Natural killer cell (primary cell): ENCODE results near the gene TCF25. TPM values are rescaled to one million over a fixed set of nuclear protein-coding genes. Genes with fewer than 3 reads are reported as not detected.
A peak's percentile ranks its signal among the peaks of the same experiment; 100 is the strongest.

Experiments
- ATAC-seq, 3 donors: fragments of 150-1000 bp in 2 of 3; fragments of 200-7000 bp in 1 of 3; cut with Tn5 transposase; 1 replicate in 1 of 3; 2 replicates in 2 of 3; pipeline ENCODE4 v1.10.0; 2021; ENCODE audit warnings: mild to moderate bottlenecking in 2 of 3, moderate library complexity in 2 of 3
- DNase-seq, 2 donors: peaks; one replicate each; pipeline versions ENCODE4 v3.0.0 to v3.0.0-alpha.2; 2013 to 2021; ENCODE audit warnings: mixed read lengths in 1 of 2
- H3K27ac ChIP-seq: one replicate; pipeline ENCODE4 v1.5.1; 2013; ENCODE audit warnings: mild to moderate bottlenecking, low read length
- H3K27me3 ChIP-seq: one replicate; pipeline ENCODE4 v1.6.1; 2013; ENCODE audit warnings: low read length; ENCODE audit not compliant: control insufficient read depth, insufficient read depth
- H3K36me3 ChIP-seq: one replicate; pipeline ENCODE4 v1.6.1; 2013; ENCODE audit warnings: low read length; ENCODE audit not compliant: control insufficient read depth, insufficient read depth
- H3K4me1 ChIP-seq: one replicate; pipeline ENCODE4 v1.6.1; 2013; ENCODE audit warnings: low read length; ENCODE audit not compliant: control insufficient read depth, insufficient read depth
- H3K4me3 ChIP-seq: one replicate; pipeline ENCODE4 v1.5.1; 2013; ENCODE audit warnings: low read length
- H3K9me3 ChIP-seq: one replicate; pipeline ENCODE4 v1.6.1; 2013; ENCODE audit warnings: low read length; ENCODE audit not compliant: control insufficient read depth, insufficient read depth
- H3K27ac Mint-ChIP-seq, 2 donors: one replicate each; pipeline ENCODE4 v1.8.0; 2022; ENCODE audit warnings: mild to moderate bottlenecking in 2 of 2, mixed read lengths in 2 of 2, moderate library complexity in 1 of 2
- H3K27me3 Mint-ChIP-seq, 2 donors: one replicate each; pipeline ENCODE4 v1.8.0; 2022; ENCODE audit warnings: low read depth in 2 of 2, mixed read lengths in 2 of 2
- H3K36me3 Mint-ChIP-seq: one replicate; pipeline ENCODE4 v1.8.0; 2022; ENCODE audit warnings: mixed read lengths
- H3K4me1 Mint-ChIP-seq, 2 donors: one replicate each; pipeline ENCODE4 v1.8.0; 2022; ENCODE audit warnings: mixed read lengths in 2 of 2
- H3K4me3 Mint-ChIP-seq: one replicate; pipeline ENCODE4 v1.8.0; 2022; ENCODE audit warnings: mild to moderate bottlenecking, moderate library complexity, mixed read lengths
- H3K9me3 Mint-ChIP-seq, 2 donors: one replicate each; pipeline ENCODE4 v1.8.0; 2022; ENCODE audit warnings: mixed read lengths in 2 of 2
- CTCF ChIP-seq: fragments of 200-600 bp; IDR thresholded peaks from one replicate; pipeline ENCODE4 v1.8.0; 2022; ENCODE audit warnings: antibody characterized with exemption
- WGBS: methylation state at CpG from one replicate; pipeline ENCODE4 v1.1.7; 2013; ENCODE audit warnings: missing lambda C conversion rate; ENCODE audit not compliant: insufficient coverage; 5-methylcytosine and 5-hydroxymethylcytosine counted together
- intact Hi-C: fragments of 100-400 bp; cut with micrococcal nuclease; formaldehyde crosslinking; loops from one replicate; pipeline ENCODE4 v1.14.2; 2022
- total RNA-seq, 4 donors: library from RNA; stranded (reverse); fragments of 120-200 nt in 1 of 4; gene quantifications; one replicate each; pipeline versions ENCODE4 v1.2.3 to v1.2.4, GENCODE V29; 2013 to 2022

The TCF25 gene
- total RNA-seq, 3 donors from 2014 or later (not counting 1 experiment from before 2014, with no cell fraction given) = 509 to 682 (median 567) TPM

DNA sequence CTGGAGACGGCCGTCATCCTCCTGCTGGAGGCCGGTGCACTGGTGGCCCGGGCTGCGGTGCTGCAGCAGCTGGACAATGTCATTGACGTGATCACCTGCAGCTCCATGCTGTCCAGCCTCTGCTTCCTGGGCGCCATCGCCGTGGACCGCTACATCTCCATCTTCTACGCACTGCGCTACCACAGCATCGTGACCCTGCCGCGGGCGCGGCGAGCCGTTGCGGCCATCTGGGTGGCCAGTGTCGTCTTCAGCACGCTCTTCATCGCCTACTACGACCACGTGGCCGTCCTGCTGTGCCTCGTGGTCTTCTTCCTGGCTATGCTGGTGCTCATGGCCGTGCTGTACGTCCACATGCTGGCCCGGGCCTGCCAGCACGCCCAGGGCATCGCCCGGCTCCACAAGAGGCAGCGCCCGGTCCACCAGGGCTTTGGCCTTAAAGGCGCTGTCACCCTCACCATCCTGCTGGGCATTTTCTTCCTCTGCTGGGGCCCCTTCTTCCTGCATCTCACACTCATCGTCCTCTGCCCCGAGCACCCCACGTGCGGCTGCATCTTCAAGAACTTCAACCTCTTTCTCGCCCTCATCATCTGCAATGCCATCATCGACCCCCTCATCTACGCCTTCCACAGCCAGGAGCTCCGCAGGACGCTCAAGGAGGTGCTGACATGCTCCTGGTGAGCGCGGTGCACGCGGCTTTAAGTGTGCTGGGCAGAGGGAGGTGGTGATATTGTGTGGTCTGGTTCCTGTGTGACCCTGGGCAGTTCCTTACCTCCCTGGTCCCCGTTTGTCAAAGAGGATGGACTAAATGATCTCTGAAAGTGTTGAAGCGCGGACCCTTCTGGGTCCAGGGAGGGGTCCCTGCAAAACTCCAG lies 46.4 kb downstream of the TCF25 start:
- Mint-ChIP-seq H3K4me1 (peaks cover 21 to 27% of the 10 kb centered on the region in 2 donors), H3K27ac (peak overlapping the region in 1 of 2 donors; percentile 24), H3K9me3 (no peaks in the 10 kb centered on the region), H3K36me3 (no peaks in the 10 kb centered on the region), H3K27me3 (peaks cover 11 to 26% of the 10 kb centered on the region in 2 donors), H3K4me3 (peak overlapping the region; percentile 35)
- DNase-seq = peak in 1 of 2 donors; percentile 29
- 88% methylated on average over 52 of the region's 52 CpGs for WGBS
- Histone ChIP-seq H3K27ac (no peak overlapping the region), H3K9me3 (no peaks in the 10 kb centered on the region), H3K27me3 (peaks cover 52% of the 10 kb centered on the region), H3K4me3 (no peak overlapping the region), H3K4me1 (peaks cover 74% of the 10 kb centered on the region), H3K36me3 (no peaks in the 10 kb centered on the region)
- ATAC-seq = no peak
- intact Hi-C loops = no loop called here
- TF ChIP-seq CTCF = no peak

- Histone ChIP-seq H3K27me3 (peaks cover 61% of the 10 kb centered on the region), H3K36me3 (no peaks in the 10 kb centered on the region), H3K27ac (no peak overlapping the region), H3K4me3 (no peak overlapping the region), H3K4me1 (peaks cover 74% of the 10 kb centered on the region), H3K9me3 (no peaks in the 10 kb centered on the region)
- Mint-ChIP-seq H3K27me3 (peaks cover 11 to 28% of the 10 kb centered on the region in 2 donors), H3K9me3 (no peaks in the 10 kb centered on the region), H3K4me3 (no peak overlapping the region), H3K4me1 (peaks cover 21 to 27% of the 10 kb centered on the region in 2 donors), H3K27ac (no peak overlapping the region), H3K36me3 (no peaks in the 10 kb centered on the region)
- no peak for TF ChIP-seq CTCF
- intact Hi-C loops = no loop called here
- ATAC-seq (no peak), DNase-seq (peak in 1 of 2 donors; percentile 22)
- WGBS = 26% methylated on average over 6 of the region's 6 CpGs
Observed at GRCh38 chr16:89920723-89921122, 47.3 kb downstream of the TCF25 start.

DNA sequence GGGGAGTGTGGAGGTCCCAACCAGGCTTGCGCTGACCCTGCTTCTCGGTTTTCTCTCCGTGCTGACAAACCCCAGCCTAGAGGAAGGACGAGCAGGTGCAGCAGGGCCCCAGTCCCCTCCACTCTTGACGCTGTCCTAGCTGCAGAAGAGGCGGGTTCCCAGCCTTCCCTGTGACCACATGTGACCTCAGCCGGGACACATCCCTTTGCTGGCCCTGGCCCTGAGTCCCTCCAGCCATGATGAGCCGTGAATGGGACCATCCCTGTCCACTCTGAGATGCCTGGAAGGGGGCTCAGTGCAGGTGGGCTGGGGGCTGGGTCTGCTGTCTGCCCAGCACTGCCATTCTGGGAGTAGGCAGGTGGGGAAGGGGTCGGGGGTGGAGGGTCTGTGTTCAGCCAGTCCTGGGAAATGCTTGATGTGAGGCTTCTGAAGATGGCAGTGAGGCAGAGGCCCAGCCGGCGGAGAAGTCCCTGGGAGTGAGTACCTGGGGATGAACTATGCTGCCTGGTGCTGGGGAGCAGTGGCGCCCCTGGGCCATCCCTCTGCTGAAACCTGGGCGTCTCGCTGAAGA lies 47.8 kb downstream of the TCF25 start:
- no peaks in the 10 kb centered on the region for H3K36me3 ChIP-seq
- no peak for TF ChIP-seq CTCF
- no peaks in the 10 kb centered on the region for H3K36me3 Mint-ChIP-seq
- H3K9me3 Mint-ChIP-seq = no peaks in the 10 kb centered on the region
- H3K4me3 ChIP-seq = no peak overlapping the region
- intact Hi-C loops = no loop called here
- ATAC-seq = no peak
- no peak overlapping the region for H3K27ac Mint-ChIP-seq
- no peak overlapping the region for H3K4me3 Mint-ChIP-seq
- WGBS = 37% methylated on average over 14 of the region's 14 CpGs
- no peaks in the 10 kb centered on the region for H3K9me3 ChIP-seq
- H3K27ac ChIP-seq = no peak overlapping the region
- peaks cover 21 to 28% of the 10 kb centered on the region in 2 donors for H3K4me1 Mint-ChIP-seq
- DNase-seq = peak in 1 of 2 donors; percentile 29
- H3K27me3 ChIP-seq = peaks cover 64% of the 10 kb centered on the region
- H3K27me3 Mint-ChIP-seq = peaks cover 11 to 28% of the 10 kb centered on the region in 2 donors
- H3K4me1 ChIP-seq = peaks cover 73% of the 10 kb centered on the region
